ENCODE results near the gene TEKT5. TPM values are rescaled to one million over a fixed set of nuclear protein-coding genes. Genes with fewer than 3 reads are reported as not detected.

TEKT5 gene
- total and polyA plus RNA-seq, 9 of the 15 experiments (the other 6 are each of a cell fraction or from before 2014, with no cell fraction given): 0.10 to 0.19 TPM; not detected in 7

GRCh38 chr16:10580883-10581247 lies 113.9 kb downstream of the TEKT5 start:
- Histone ChIP-seq H3K36me3 (ENCODE audit: control insufficient read depth, insufficient read depth, low read length) (no peaks in the 10 kb centered on the region), H3K4me3 (peak overlapping the region; percentile 58), H3K9me1 (ENCODE audit: control insufficient read depth, insufficient read depth, low read length) (no peaks in the 10 kb centered on the region), H3K9me3 (replicated peaks; ENCODE audit: control insufficient read depth, insufficient read depth, low read depth, low read length) (no peaks in the 10 kb centered on the region), H2AFZ (ENCODE audit: low read depth, low read length) (peak overlapping the region; percentile 91), H4K20me1 (replicated peaks; ENCODE audit: control insufficient read depth, insufficient read depth, low read length) (peaks cover 5% of the 10 kb centered on the region), H3K4me2 (ENCODE audit: insufficient read depth, low read length) (peak overlapping the region; percentile 79), H3K9ac (ENCODE audit: insufficient read depth in 1 of 2, low read depth in 2 of 2, low read length in 2 of 2) (peak overlapping the region; percentile 63 to 86; a peak in 3 of 4 replicates), H3K4me1 (replicated peaks in 1 of 2; ENCODE audit: control insufficient read depth in 2 of 2, insufficient read depth in 2 of 2, low read length in 2 of 2) (peaks cover 0 to 16% of the 10 kb centered on the region in 2 experiments; a peak in 4 of 5 replicates), H3K27ac (ENCODE audit: extremely low read depth, low read depth, low read length) (no peak overlapping the region), H3K27me3 (ENCODE audit: control insufficient read depth in 2 of 2, insufficient read depth in 2 of 2, low read length in 2 of 2) (peaks cover 21 to 70% of the 10 kb centered on the region in 2 experiments; a peak in 4 of 5 replicates), H3K79me2 (ENCODE audit: control insufficient read depth, insufficient read depth, low read length) (no peaks in the 10 kb centered on the region)
- CTCF ChIA-PET (ENCODE audit: low intra/inter-chr PET ratio): interaction anchor here (0.7 kb wide), 1 partner anchor 338 kb away, joined by 4 read pairs; no protein-coding TSS in a partner anchor
- in situ Hi-C loops (cut with MboI) (no loop called here), intact Hi-C loops (cut with micrococcal nuclease) (no loop called here)
- DNase-seq (ENCODE audit: extremely low read depth in 1 of 4, low spot score in 3 of 4): no peak
- peak; percentile 11 for FAIRE-seq
- WGBS (ENCODE audit: insufficient coverage, low coverage, missing lambda C conversion rate): 9% methylated on average over 6 of the region's 7 CpGs
- ATAC-seq: no peak
- TF ChIP-seq ATF1 (CRISPR knock-in tag; IDR thresholded peaks at IDR 0.05): no peak
- peak; percentile 18; the same call in 1 of the 2 replicates for TF ChIP-seq ATF1 (tag; IDR thresholded peaks at IDR 0.05)
- TF ChIP-seq TAF9B (IDR thresholded peaks at IDR 0.05; ENCODE audit: partially characterized antibody): no peak
- POLR2A ChIA-PET: interaction anchor here (0.7 kb wide), 1 partner anchor 15 kb away, joined by 3 read pairs; no protein-coding TSS in a partner anchor
- no TSS peak for BruUV-seq (replicated peaks)

DNA sequence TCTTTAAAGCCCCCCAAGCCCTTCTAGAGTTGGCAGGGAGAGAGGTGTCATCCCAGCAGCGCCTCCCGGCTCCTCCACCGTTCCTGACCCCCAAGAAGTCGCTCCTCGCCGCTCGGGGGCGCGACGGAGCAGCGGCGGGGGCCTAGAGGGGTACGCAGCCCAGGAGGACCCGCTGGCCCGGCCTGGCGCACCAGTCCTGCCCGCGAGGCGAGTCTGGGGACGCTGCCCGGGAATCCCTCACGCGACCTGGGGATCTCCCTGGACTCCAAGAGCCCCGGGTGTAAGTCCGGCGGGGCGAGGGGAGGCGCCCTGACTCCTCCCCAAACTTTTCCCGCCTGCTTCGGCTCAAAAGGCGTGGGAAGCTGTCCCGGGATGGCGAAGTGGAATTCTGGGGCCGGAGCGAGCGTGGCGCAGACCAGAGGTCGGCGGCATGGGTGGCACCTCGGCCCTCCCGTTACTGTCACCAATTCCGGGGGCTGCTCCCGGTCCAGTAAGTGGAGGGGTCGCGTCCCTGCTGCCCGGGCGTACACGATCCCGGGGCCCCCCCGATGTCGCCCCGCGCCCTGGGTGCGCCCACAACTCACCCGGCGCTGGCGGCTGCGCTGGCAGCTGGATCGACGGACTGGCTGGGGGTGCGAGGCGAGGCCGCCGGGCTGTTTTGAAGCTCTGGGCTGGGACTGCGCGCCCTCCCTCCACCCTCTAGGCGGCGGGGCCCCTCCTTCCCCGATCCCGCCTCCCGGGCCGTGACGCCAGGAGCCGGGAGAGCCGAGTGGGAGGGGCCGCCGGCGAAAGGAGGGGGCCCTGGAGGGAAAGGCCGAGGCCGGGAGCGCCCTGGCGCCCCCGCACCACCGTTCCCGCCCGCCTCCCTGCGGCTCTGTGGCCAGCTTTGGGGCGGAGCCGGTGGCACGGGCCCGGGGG lies 114.5 kb downstream of the TEKT5 start, which contains the start of gene EMP2:
Gene EMP2 (minus strand): TSS at position 634 of the 918 bp plus-strand sequence. CDS start 32,981 bp downstream, outside the sequence.
- H3K27me3 ChIP-seq (ENCODE audit: control insufficient read depth in 2 of 2, insufficient read depth in 2 of 2, low read length in 2 of 2): peaks cover 21 to 65% of the 10 kb centered on the region in 2 experiments; a peak in 4 of 5 replicates
- in situ Hi-C loops (cut with MboI): no loop called here
- ChIA-PET POLR2A (interaction anchor here (0.7 kb wide), 1 partner anchor 16 kb away, joined by 3 read pairs; no protein-coding TSS in a partner anchor), CTCF (ENCODE audit: low intra/inter-chr PET ratio) (interaction anchor here (0.7 kb wide), 1 partner anchor 339 kb away, joined by 4 read pairs; no protein-coding TSS in a partner anchor)
- intact Hi-C loops (cut with micrococcal nuclease): no loop called here
- WGBS (ENCODE audit: insufficient coverage, low coverage, missing lambda C conversion rate): under 1% methylated on average over 75 of the region's 91 CpGs
- H4K20me1 ChIP-seq (replicated peaks; ENCODE audit: control insufficient read depth, insufficient read depth, low read length): peaks cover 5% of the 10 kb centered on the region
- peak within 1 kb of the TSS; percentile 91 for H2AFZ ChIP-seq (ENCODE audit: low read depth, low read length)
- DNase-seq (ENCODE audit: extremely low read depth in 1 of 4, low spot score in 3 of 4): peak; percentile 78 to 98 (median 94)
- no peak for FAIRE-seq
- H3K4me3 ChIP-seq: peak within 1 kb of the TSS; percentile 58
- H3K79me2 ChIP-seq (ENCODE audit: control insufficient read depth, insufficient read depth, low read length): no peaks in the 10 kb centered on the region
- peak within 1 kb of the TSS; percentile 63 to 86 for H3K9ac ChIP-seq (ENCODE audit: insufficient read depth in 1 of 2, low read depth in 2 of 2, low read length in 2 of 2)
- H3K9me1 ChIP-seq (ENCODE audit: control insufficient read depth, insufficient read depth, low read length): no peaks in the 10 kb centered on the region
- H3K27ac ChIP-seq (ENCODE audit: extremely low read depth, low read depth, low read length): no peak within 1 kb of the TSS
- no peaks in the 10 kb centered on the region for H3K36me3 ChIP-seq (ENCODE audit: control insufficient read depth, insufficient read depth, low read length)
- peak within 1 kb of the TSS; percentile 79 for H3K4me2 ChIP-seq (ENCODE audit: insufficient read depth, low read length)
- no TSS peak for BruUV-seq (replicated peaks)
- peak; percentile 96 for ATAC-seq
- peaks cover 0 to 16% of the 10 kb centered on the region in 2 experiments; a peak in 4 of 5 replicates for H3K4me1 ChIP-seq (replicated peaks in 1 of 2; ENCODE audit: control insufficient read depth in 2 of 2, insufficient read depth in 2 of 2, low read length in 2 of 2)
- no peaks in the 10 kb centered on the region for H3K9me3 ChIP-seq (replicated peaks; ENCODE audit: control insufficient read depth, insufficient read depth, low read depth, low read length)
- no peak for TF ChIP-seq TRIM24 (IDR thresholded peaks at IDR 0.05)
- TF ChIP-seq, protein P1, sequence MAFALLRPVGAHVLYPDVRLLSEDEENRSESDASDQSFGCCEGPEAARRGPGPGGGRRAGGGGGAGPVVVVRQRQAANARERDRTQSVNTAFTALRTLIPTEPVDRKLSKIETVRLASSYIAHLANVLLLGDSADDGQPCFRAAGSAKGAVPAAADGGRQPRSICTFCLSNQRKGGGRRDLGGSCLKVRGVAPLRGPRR (CRISPR knock-in tag; IDR thresholded peaks at IDR 0.05): no peak
- TF ChIP-seq ZNF740 (CRISPR knock-in tag; IDR thresholded peaks at IDR 0.05): peak; percentile 72; the same call in 1 of the 2 replicates
- TF ChIP-seq ZNF740 (tag; IDR thresholded peaks at IDR 0.05): no peak
- peak; percentile 74 for TF ChIP-seq SP1 (CRISPR knock-in tag; IDR thresholded peaks at IDR 0.05)
- TF ChIP-seq RBM39 (optimal IDR thresholded peaks at IDR 0.05; ENCODE audit: low read depth, low read length): no peak
- peak; percentile 46; the same call in 1 of the 2 replicates for TF ChIP-seq E2F3 (CRISPR knock-in tag; IDR thresholded peaks at IDR 0.05)
- TF ChIP-seq ZNF263 (CRISPR knock-in tag; IDR thresholded peaks at IDR 0.05; ENCODE audit: borderline replicate concordance): peak; percentile 36; the same call in 1 of the 2 replicates
- TF ChIP-seq, protein P2, sequence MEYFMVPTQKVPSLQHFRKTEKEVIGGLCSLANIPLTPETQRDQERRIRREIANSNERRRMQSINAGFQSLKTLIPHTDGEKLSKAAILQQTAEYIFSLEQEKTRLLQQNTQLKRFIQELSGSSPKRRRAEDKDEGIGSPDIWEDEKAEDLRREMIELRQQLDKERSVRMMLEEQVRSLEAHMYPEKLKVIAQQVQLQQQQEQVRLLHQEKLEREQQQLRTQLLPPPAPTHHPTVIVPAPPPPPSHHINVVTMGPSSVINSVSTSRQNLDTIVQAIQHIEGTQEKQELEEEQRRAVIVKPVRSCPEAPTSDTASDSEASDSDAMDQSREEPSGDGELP (CRISPR knock-in tag; IDR thresholded peaks at IDR 0.05; ENCODE audit: borderline replicate concordance): peak; percentile 37; the same call in 1 of the 2 replicates
